GM21717 (cell line): ENCODE results near the gene B3GNT7.
"Not testable (repeated sequence)": the region's sequence is repeated elsewhere in the genome, so short reads cannot be mapped to it uniquely, and the experiment has no call there.

ENCODE experiments used
- ATAC-seq: cut with Tn5 transposase; IDR thresholded peaks from one replicate; pipeline ENCODE4 v1.9.1; 2021; ENCODE audit warnings: mild to moderate bottlenecking, moderate library complexity; ENCODE audit not compliant: unreplicated experiment

B3GNT7 gene

GRCh38 chr2:231423176-231423575 is 27.7 kb downstream of the B3GNT7 start:
- ATAC-seq: no peak

- ATAC-seq: no peak
Measured at GRCh38 chr2:231425291-231425810, 29.8 kb downstream of the B3GNT7 start.

- ATAC-seq: no peak
Measured at GRCh38 chr2:231425811-231426703, 30.5 kb downstream of the B3GNT7 start.

- ATAC-seq: no peak
Measured at GRCh38 chr2:231427116-231427515, 31.6 kb downstream of the B3GNT7 start.

GRCh38 chr2:231429152-231429551 is 33.6 kb downstream of the B3GNT7 start:
- no peak for ATAC-seq

GRCh38 chr2:231429901-231430300 is 34.4 kb downstream of the B3GNT7 start:
- no peak for ATAC-seq

GRCh38 chr2:231430437-231430836 is 34.9 kb downstream of the B3GNT7 start:
- not testable (repeated sequence) for ATAC-seq

- no peak for ATAC-seq
Measured at GRCh38 chr2:231431606-231432005, 36.1 kb downstream of the B3GNT7 start.

- ATAC-seq: no peak
Measured at GRCh38 chr2:231433990-231434389, 38.5 kb downstream of the B3GNT7 start.

GRCh38 chr2:231436957-231437356 is 41.4 kb downstream of the B3GNT7 start:
- no peak for ATAC-seq

- ATAC-seq: no peak
Measured at GRCh38 chr2:231449503-231450054, 54.1 kb downstream of the B3GNT7 start.

- no peak for ATAC-seq
Measured at GRCh38 chr2:231450548-231450989, 55.1 kb downstream of the B3GNT7 start.
